Muscle layer of colon (tissue), 2 donors: ENCODE data around the gene HES3.

Experiments used
- H3K27ac ChIP-seq: one replicate; pipeline ENCODE4 v1.7.0; 2013; ENCODE audit warnings: low read depth, mild to moderate bottlenecking, low read length, moderate library complexity
- H3K27me3 ChIP-seq, 2 donors: one replicate each; pipeline ENCODE4 v1.7.0; 2013; ENCODE audit warnings: low read length in 2 of 2, mild to moderate bottlenecking in 2 of 2; ENCODE audit not compliant: insufficient read depth in 2 of 2, control insufficient read depth in 1 of 2
- H3K36me3 ChIP-seq: one replicate; pipeline ENCODE4 v1.7.0; 2013; ENCODE audit warnings: mild to moderate bottlenecking, low read length; ENCODE audit not compliant: insufficient read depth
- H3K4me1 ChIP-seq: one replicate; pipeline ENCODE4 v1.7.0; 2013; ENCODE audit warnings: mild to moderate bottlenecking, low read length; ENCODE audit not compliant: insufficient read depth
- H3K4me3 ChIP-seq, 2 donors: one replicate each; pipeline ENCODE4 v1.7.0; 2013; ENCODE audit warnings: low read length in 2 of 2, low read depth in 1 of 2, mild to moderate bottlenecking in 1 of 2, moderate library complexity in 1 of 2
- H3K9ac ChIP-seq: one replicate; pipeline ENCODE4 v1.7.0; 2013; ENCODE audit warnings: low read length
- H3K9me3 ChIP-seq: one replicate; pipeline ENCODE4 v1.7.0; 2013; ENCODE audit warnings: mild to moderate bottlenecking, low read length
- donor health status: abdominal sarcoma.
- donor health status: Adenocarcinoma of cecum.

Gene HES3

DNA sequence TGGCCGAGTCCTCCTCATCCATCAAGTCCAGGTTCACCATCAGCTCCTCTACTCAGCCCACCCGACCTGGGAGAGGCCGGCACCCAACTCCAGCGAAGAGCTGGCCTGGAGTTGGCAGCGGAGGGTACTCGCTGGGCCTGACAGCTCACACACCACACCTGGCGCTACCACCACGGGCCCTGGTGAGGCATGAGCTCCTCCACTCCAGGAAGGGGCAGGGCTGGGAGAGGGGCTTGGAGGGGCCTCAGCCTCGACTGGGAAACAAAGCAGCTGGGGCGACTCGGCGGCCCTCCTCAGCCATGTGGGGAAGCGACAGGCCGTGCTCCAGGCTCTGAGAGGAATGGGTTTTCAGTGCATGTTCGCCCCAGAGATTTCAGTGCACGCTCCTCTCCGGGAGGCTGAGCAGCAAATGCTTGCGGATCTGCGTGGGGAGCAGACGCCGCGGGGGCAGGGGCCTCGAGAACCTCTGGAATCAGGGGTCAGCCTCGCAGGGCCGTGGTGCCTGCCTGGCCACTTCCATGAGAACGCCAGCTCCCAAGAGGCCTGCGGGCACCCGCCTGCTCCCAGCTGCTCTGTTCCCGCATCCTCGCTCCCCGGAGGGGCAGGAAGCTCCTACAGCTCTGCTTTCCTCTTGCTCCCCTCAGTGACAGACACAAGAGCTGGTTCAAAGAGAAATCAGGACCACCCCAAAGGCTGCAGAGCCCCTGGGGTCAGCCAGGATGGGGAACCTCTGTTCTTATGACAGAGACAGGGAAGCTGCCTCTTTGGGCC, 35.8 kb downstream of the HES3 start:
- Histone ChIP-seq H3K4me1 (peaks cover 16% of the 10 kb centered on the region), H3K4me3 (no peak overlapping the region), H3K9ac (no peak overlapping the region), H3K27ac (no peak overlapping the region), H3K36me3 (no peaks in the 10 kb centered on the region), H3K9me3 (no peaks in the 10 kb centered on the region), H3K27me3 (no peaks in the 10 kb centered on the region)

DNA sequence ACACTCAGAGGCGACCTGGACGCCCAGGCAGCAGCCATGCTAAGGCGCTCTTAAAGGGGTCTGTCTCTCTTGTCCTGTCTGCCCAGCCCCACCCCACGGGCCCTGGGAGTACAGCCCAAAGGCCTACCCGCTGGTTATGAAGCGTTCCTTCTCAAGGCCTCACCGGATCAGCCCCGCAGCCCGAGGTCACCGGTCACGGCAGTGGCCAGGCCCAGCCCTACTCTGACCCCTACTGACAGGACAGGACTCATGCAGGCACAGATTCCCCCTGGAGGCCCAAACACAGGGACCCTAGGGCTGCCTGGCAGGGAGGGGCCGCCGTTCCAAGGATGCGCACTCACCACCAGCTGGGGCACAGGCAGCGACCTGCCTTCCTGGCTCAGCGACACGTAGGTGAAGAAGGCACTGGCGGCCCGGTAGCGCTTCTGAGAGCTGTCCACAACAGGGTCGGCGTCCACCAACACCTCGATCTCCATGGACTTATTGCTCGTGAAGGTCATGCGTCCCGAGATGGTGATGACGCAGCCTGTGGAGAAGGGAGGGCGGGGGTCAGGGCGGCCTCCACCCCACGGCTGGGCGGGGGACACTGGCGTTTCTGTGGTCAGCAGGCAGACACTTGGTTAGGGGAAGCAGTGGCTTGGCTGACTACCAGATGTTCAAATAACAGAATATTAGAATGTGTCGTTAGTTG, 36.9 kb downstream of the HES3 start:
- no peak overlapping the region for H3K9ac ChIP-seq
- H3K36me3 ChIP-seq = no peaks in the 10 kb centered on the region
- no peaks in the 10 kb centered on the region for H3K9me3 ChIP-seq
- no peaks in the 10 kb centered on the region for H3K27me3 ChIP-seq
- no peak overlapping the region for H3K4me3 ChIP-seq
- H3K4me1 ChIP-seq = peaks cover 13% of the 10 kb centered on the region
- no peak overlapping the region for H3K27ac ChIP-seq

DNA sequence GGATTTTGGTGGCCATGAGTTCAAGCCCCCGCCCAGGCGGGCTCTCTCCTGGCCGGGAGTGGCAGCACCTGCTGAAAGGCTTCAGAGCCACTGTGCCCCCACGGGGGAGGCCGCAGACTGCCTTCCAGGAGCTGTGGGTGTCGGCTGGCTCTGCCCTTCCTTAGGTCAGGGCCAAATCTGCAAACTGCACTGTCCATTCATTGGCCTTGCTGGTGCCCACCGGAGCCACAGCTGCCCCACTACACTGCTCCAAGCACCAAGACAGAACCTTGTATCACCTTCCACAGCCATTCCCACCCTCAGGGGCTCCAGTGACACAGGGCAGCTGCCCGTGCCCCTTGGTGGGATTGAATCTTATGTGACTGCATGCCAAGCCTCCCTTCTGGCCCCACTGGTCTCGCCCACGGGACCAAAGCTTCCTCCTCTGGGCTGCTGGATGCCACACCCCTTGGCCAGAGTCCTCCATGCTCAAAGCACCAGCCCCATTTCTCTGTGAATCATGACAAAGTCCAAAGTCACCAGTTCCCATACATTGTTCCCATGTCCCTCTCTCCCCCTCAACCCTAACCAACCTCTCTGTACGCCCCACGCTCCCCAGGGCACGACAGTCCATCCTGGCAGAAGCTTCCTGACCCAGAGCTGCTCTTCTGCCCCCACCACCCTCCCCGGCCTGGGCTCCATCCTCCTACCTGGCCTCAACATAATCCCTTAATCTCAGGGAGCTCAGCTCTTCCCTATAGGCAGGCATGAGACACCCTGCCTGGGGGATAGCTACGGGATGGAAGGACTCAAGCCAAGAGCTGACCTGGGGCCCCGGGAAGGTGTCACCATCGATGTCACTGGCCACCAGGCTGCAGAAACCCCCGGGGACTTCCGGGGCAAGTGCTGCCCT, 37.8 kb downstream of the HES3 start:
- Histone ChIP-seq H3K27ac (no peak overlapping the region), H3K27me3 (no peaks in the 10 kb centered on the region), H3K9ac (no peak overlapping the region), H3K4me3 (no peak overlapping the region), H3K4me1 (peaks cover 5% of the 10 kb centered on the region), H3K9me3 (no peaks in the 10 kb centered on the region), H3K36me3 (no peaks in the 10 kb centered on the region)

DNA sequence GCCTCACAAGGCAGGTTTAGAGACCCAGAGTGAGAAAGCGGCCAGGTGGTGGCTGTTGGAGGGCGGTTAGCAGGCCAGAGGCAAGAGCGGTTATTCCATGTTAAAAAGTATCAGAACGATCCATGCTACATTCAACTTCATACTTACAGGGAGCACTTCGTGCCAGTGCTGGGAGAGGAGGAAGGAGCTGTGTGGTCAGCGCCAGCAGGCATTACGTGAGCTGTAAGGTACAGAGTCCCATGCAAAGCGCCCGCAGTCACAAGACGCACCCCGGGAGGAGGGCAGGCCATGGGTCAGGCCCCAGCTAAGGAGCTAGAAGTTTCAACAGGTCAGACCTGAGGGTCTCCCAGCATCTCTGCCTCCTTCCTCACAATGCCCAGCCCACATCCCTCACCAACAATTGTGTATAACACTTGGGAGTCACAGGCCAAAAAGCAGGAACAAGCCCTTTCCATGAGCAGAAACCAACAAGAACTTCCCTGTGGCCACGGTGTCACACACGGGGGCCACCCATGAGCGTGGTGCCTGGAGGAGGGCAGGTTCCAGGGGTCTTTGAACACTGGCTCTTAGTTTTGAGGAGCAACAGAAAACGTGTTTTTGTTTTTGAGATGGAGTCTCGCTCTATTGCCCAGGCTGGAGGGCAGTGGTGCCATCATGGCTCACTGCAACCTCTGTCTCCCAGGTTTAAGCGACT, 38.7 kb downstream of the HES3 start:
- no peaks in the 10 kb centered on the region for H3K27me3 ChIP-seq
- H3K9me3 ChIP-seq = no peaks in the 10 kb centered on the region
- no peaks in the 10 kb centered on the region for H3K4me1 ChIP-seq
- H3K36me3 ChIP-seq = no peaks in the 10 kb centered on the region
- H3K4me3 ChIP-seq = no peak overlapping the region
- no peak overlapping the region for H3K9ac ChIP-seq
- no peak overlapping the region for H3K27ac ChIP-seq

DNA sequence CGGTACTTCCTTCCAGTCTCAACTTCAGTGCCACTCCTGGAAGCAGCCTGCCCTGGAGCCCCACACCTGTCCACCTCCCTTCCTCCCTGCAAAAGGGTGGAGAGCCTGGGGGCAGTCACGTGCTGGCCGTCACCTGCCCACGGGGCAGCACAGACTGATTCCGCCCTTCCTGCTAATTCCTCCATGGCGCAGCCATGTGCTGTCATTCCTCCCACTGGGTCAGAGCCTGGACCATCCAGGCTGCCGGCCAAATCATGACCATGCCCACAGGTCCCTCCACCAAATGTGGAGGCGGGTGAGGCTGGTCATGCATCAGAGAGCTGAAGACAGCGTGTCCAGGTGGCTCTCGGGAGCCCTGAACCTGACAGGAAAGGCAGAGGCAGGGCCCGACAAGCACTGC, 41.4 kb downstream of the HES3 start:
- no peaks in the 10 kb centered on the region for H3K4me1 ChIP-seq
- H3K9ac ChIP-seq = no peak overlapping the region

DNA sequence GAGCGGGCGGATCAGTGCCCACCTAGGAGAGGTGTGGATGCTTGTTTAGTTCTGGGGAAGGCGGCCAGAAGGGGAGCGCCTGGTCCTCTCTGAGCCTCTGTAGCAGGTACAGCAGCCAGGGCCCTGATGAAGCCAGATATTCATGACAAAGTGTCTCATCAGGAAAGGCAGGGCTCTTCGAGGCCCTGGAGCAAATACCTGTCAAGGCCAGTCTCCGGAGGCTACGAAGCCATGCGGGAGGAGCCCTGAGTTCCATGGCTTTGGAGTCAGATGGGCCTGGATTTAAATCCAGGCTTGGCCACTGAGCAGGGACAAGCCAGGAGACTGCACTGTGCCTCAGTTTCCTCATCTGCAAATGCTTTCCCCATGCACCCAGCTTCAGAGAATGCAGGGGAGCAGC, 42.3 kb downstream of the HES3 start:
- Histone ChIP-seq H3K9me3 (no peaks in the 10 kb centered on the region), H3K4me3 (no peak overlapping the region), H3K27ac (no peak overlapping the region), H3K4me1 (no peaks in the 10 kb centered on the region), H3K36me3 (no peaks in the 10 kb centered on the region), H3K27me3 (no peaks in the 10 kb centered on the region), H3K9ac (no peak overlapping the region)

More for the DNA sequence above, 41.4 kb downstream of the HES3 start:
- H3K36me3 ChIP-seq = no peaks in the 10 kb centered on the region
- H3K9me3 ChIP-seq = no peaks in the 10 kb centered on the region
- H3K27me3 ChIP-seq = no peaks in the 10 kb centered on the region
- H3K4me3 ChIP-seq = no peak overlapping the region
- H3K27ac ChIP-seq = no peak overlapping the region

DNA sequence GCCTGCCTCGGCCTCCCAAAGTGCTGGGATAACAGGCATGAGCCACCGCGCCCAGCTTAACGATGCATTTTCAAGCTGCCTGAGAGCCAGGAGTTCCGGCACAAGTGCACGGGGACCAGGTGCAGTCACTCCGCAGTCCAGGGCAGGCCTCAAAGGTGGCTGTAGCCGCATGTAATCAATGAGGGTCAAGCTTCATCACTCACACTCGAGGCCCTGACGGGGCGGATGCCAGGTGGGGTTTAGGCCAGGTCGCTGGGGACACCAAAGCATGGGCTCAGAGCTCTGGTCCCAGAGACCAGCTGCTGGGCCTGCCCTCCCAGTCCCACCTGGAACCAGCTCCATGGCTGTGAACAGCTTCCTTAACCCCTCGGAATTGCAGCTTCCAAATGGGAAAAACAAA, 43.0 kb downstream of the HES3 start:
- H3K27me3 ChIP-seq = no peaks in the 10 kb centered on the region
- no peak overlapping the region for H3K27ac ChIP-seq
- H3K9ac ChIP-seq = no peak overlapping the region
- H3K4me3 ChIP-seq = no peak overlapping the region
- no peaks in the 10 kb centered on the region for H3K4me1 ChIP-seq
- H3K36me3 ChIP-seq = no peaks in the 10 kb centered on the region
- H3K9me3 ChIP-seq = no peaks in the 10 kb centered on the region

DNA sequence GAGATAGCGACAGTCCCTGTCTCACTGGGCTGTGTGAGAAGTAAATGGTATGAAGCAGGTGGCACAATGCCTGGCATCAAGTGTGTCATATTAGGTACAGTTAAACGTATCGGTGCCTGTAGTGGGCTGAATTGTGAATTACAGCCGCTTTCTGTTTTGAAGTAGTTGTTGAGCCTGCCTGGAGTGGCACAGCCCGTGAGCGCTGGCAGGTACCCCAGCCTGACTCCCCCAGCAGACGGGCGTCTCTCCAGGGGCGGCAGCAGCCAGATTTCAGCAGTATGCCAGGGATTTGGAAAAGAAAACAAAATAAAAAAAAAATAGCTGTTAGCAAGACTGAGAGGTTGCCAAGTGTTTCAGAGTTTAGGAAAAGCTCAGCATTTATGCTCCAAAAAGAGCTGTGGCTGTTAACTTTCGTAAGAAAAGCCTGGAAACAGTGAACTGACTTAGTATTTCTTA, 43.5 kb downstream of the HES3 start:
- H3K27me3 ChIP-seq = no peaks in the 10 kb centered on the region
- H3K9ac ChIP-seq = no peak overlapping the region
- no peaks in the 10 kb centered on the region for H3K36me3 ChIP-seq
- no peaks in the 10 kb centered on the region for H3K9me3 ChIP-seq
- H3K4me3 ChIP-seq = no peak overlapping the region
- no peak overlapping the region for H3K27ac ChIP-seq
- H3K4me1 ChIP-seq = no peaks in the 10 kb centered on the region

DNA sequence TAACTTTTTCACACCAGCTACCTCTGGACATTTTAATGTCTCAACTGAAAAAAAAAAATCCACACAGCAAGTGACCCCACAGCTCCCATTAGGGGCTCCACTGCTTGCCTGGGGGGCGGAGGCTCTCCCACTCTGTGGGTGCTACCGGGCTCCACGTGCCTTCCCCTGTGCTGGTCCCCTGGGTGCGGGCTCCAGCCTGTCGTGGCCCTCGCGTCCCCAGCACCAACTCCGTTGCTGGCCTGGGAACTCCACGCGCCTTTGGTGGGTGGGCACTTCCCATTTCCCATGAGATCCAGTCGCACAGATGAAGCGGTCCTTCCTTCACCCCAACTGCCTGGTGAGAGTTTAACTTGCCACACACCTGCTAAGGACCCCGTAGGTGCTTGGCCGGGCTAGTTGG, 44.0 kb downstream of the HES3 start:
- Histone ChIP-seq H3K4me3 (no peak overlapping the region), H3K27me3 (no peaks in the 10 kb centered on the region), H3K27ac (no peak overlapping the region)

DNA sequence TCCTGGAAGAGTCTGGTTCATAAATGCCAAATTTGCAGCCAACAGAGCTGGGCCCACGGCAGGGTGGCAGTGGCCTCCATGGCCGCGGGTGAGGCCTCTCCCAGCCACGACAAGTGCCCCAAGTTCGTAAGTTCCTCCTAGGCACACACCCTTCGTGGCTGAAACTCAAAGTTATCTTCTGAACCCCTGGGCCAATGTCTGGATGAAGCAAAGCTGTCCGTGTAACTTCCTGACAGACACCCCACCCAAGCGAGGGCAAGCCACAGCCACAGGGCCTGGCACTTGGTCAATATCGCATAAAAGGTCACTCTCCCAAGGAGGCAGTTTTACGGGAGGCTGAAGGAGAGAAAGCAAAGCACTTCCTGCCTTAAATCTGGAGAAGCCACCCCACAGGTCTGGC, 44.7 kb downstream of the HES3 start:
- Histone ChIP-seq H3K27ac (no peak overlapping the region), H3K27me3 (no peaks in the 10 kb centered on the region), H3K9me3 (no peaks in the 10 kb centered on the region), H3K4me3 (no peak overlapping the region), H3K9ac (no peak overlapping the region), H3K36me3 (no peaks in the 10 kb centered on the region), H3K4me1 (no peaks in the 10 kb centered on the region)

More for the DNA sequence above, 44.0 kb downstream of the HES3 start:
- Histone ChIP-seq H3K4me1 (no peaks in the 10 kb centered on the region), H3K36me3 (no peaks in the 10 kb centered on the region), H3K9me3 (no peaks in the 10 kb centered on the region), H3K9ac (no peak overlapping the region)

DNA sequence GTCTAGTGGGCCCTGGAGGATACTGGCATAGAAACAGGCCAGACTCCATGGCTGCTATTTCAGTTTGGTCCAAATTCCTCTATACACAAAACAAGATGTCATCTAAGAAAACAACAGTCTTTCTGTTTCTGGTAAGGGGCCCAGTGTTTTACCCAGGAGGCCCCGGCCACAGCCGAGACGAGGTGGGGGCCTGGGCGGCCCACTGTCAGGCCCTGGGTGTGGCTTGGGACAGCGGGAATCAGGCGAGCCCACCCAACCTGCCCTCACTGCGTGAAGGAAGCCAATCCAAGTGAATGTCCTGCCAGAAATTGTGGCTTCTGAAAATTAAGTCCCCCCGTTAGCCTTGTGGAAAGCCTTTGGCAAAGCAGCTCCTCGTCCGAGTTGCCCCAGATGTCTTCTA, 48.1 kb downstream of the HES3 start:
- no peaks in the 10 kb centered on the region for H3K36me3 ChIP-seq
- H3K9ac ChIP-seq = no peak overlapping the region
- no peak overlapping the region for H3K27ac ChIP-seq
- no peaks in the 10 kb centered on the region for H3K4me1 ChIP-seq
- no peaks in the 10 kb centered on the region for H3K27me3 ChIP-seq
- no peak overlapping the region for H3K4me3 ChIP-seq
- no peaks in the 10 kb centered on the region for H3K9me3 ChIP-seq
